ENCODE results near the gene CDK14.

GRCh38 chr7:90603346-90603745 is 7.2 kb downstream of the CDK14 start:
- TF ChIP-seq EP300 (IDR thresholded peaks at IDR 0.05; ENCODE audit: borderline replicate concordance) (no peak), FOXM1 (IDR thresholded peaks at IDR 0.05; ENCODE audit: borderline replicate concordance, low read depth) (no peak), RAD21 (IDR thresholded peaks at IDR 0.05; ENCODE audit: low read depth) (no peak), REST (IDR thresholded peaks at IDR 0.05; ENCODE audit: low read depth) (no peak), NFIC (IDR thresholded peaks at IDR 0.05) (no peak), TCF12 (IDR thresholded peaks at IDR 0.05; ENCODE audit: low read depth) (no peak)
- TF ChIP-seq, protein P1, sequence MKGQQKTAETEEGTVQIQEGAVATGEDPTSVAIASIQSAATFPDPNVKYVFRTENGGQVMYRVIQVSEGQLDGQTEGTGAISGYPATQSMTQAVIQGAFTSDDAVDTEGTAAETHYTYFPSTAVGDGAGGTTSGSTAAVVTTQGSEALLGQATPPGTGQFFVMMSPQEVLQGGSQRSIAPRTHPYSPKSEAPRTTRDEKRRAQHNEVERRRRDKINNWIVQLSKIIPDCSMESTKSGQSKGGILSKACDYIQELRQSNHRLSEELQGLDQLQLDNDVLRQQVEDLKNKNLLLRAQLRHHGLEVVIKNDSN (IDR thresholded peaks at IDR 0.05), result no peak
